ENCODE measurements around the gene PGGT1B.

DNA sequence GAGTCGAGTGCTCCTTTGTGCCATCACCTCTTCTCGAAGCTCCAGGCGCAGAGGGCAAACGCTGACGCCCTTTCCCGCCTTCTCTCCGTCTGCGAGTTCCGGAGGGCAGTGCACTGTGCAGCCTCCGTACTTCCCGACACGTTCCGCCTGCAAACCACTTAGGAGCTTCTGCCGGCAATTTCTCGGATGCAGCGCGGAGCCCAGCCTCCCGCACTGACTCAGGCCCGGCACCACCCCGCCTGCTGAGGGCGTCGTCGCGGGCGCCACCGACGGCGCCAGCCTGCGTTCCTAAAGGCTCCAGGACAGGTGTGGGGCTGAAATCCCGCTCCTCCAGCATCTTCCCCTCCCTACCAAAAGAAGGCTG lies 83.7 kb downstream of the PGGT1B start:
- TF ChIP-seq EZH2phosphoT487 (conservative IDR thresholded peaks at IDR 0.05; ENCODE audit: low read length) (no peak), CTCF (IDR thresholded peaks at IDR 0.05; ENCODE audit: insufficient read depth, low read length, poor library complexity, severe bottlenecking) (no peak)

Measured in SU-DHL-6 (cell line).